Pons (tissue), 1 donor: ENCODE measurements around the gene MTR.
"Not testable (repeated sequence)": the region's sequence is repeated elsewhere in the genome, so short reads cannot be mapped to it uniquely, and the experiment has no call there.

ENCODE experiments used
- DNase-seq: peaks from one replicate; pipeline ENCODE4 v3.0.0-alpha.2; 2016; ENCODE audit warnings: low spot score

The MTR gene

DNA sequence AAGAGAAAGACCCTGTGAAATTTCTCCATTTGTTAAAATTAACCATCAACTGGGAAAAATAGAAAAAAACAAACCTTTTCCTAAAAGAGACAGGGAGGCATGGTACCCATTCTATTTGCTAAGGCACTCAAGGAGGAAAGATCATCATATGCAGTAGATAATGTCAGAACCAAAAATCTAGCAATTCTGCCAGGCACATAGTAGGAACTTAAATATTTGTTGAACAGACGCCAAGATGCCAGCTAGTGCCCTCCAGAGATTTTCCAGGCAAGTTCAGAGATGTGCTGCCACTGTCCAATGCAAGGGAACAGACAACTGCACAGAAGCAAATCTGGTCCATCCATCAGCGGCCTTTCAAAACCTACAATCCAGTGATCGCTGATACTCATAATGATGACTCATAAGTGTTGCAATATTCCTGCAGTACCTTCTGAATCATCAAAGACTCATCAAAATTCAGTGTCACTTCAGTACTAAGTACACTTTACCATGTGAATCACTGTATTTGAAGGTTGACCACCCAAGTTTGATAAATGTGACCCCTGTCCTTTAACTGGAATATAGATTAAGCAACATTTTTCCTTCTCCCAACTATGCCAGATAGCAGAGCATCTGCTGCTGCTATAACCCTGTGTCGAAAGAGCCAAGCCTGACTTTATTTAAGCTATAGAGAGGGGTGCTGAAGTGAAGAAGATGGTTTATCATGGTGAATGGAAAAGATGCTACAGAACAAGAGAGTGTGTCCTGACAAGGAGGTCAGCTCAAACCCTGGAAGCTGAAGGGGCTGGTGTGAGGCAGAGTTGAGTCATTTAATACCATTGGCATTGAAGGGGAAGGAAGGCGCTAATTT lies 110.0 kb downstream of the MTR start:
- no peak for DNase-seq

- no peak for DNase-seq
These were observed 112.1 kb downstream of the MTR start for GRCh38 chr1:236907205-236907604.

GRCh38 chr1:236908669-236909068 lies 113.6 kb downstream of the MTR start:
- DNase-seq: no peak

- not testable (repeated sequence) for DNase-seq
These were observed 116.0 kb downstream of the MTR start for GRCh38 chr1:236911047-236911446.

GRCh38 chr1:236913371-236914037 lies 118.4 kb downstream of the MTR start:
- DNase-seq: no peak

- DNase-seq: no peak
These were observed 119.3 kb downstream of the MTR start for GRCh38 chr1:236914375-236914774.

GRCh38 chr1:236916131-236916800 lies 121.2 kb downstream of the MTR start:
- no peak for DNase-seq

DNA sequence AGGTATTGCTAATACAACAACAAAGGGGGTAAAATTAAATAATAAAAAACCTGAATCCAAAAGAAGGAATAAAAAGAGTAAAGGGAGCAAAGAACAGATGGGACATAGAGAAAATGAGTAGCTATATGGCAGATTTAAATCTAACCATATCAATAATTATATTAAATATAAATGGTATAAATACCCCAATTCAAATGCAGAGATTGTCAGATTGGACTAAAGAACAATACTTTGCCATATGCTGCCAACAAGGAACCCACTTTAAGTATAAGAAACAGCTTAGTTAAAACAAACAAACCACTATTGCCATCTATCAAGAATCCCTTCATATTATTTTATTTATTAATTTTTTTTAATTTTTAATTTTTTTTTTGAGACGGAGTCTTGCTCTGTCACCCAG lies 122.4 kb downstream of the MTR start:
- no peak for DNase-seq

DNA sequence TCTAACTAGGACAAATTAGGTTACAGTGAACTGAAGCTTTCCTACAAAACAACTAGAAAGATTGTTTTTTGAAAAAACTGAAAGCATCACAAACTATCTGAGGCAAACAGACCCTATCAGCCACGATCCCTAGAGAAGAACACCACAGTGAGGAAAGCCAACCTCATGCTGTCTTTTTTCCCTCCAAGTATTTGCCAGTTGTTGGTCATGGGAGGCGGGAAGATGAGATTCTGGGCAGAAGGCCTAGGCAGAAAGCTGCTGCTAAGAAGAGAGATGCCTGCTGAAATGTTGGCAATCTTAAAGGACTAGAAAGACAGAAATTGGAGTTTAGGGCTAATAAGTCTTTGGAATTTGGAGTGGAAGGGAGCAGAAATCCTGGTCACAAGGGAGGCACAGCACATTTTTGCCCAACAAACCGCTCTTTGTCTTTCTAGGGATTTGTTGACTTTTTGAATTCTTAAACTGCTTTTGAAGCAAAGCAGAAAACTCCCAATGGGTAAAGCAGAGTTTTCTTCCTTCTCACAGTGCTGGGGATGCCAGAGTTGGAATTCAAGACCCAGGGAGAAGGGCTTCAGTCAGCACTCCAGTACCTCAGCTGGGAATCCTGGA lies 125.3 kb downstream of the MTR start:
- DNase-seq: peak; percentile 8

DNA sequence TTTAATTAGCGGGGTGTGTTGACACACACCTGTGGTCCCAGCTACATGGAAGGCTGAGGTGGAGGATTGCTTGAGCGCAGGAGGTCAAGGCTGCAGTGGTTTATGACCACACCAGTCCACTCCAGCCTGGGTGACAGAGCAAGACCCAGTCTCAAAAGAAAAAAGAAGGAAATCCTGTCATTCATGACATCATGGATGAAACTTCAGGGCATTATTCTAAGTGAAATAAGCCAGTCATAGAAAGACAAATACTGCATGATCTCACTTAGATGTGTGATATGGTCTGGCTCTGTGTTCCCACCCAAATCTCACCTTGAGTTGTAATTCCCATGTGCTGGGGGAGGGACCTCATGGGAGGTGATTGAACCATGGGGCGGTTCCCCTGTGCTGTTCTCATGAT lies 126.5 kb downstream of the MTR start:
- DNase-seq: no peak

- no peak for DNase-seq
These were observed 127.1 kb downstream of the MTR start for GRCh38 chr1:236922190-236922589.

- DNase-seq: no peak
These were observed 130.3 kb downstream of the MTR start for GRCh38 chr1:236925386-236925785.

DNA sequence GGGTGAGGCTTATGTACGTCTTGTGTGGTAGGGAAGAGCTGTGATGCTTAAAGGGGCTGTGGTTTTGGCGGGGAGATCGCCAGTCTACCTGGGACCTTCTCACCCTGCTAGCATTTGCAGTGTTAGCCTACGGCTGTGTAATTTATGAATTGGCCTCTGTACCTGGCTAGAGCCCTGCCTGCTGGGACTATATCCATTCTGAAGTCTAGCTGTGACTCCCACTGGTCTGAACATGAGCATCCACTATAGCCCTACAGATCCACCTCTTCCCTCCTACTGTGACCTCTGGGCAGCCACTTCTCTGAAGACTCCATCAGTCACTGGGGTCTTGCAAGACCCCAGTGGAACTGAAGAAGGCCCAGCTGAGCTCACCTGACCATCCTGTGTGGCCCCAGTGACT lies 135.4 kb downstream of the MTR start:
- DNase-seq: no peak

DNA sequence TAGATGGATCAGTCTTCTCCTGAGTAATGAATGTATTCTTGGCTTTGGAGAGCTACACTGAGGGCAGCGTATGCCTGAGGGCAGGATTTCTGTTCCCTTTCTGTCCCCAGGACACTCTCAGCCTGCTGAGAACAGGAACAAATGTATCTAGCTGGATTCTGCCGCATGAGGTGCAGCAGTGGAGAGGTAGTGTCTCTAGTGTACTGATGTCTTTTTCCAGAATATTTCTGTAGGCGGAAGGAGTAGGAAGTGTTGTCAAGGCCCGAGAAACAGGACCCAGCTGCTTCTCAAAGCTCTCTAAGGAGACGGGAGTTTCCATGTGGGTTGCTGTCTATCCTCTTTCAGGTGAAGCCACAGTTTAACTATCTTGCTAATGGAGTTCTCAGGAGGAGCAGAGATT lies 143.7 kb downstream of the MTR start:
- no peak for DNase-seq

DNA sequence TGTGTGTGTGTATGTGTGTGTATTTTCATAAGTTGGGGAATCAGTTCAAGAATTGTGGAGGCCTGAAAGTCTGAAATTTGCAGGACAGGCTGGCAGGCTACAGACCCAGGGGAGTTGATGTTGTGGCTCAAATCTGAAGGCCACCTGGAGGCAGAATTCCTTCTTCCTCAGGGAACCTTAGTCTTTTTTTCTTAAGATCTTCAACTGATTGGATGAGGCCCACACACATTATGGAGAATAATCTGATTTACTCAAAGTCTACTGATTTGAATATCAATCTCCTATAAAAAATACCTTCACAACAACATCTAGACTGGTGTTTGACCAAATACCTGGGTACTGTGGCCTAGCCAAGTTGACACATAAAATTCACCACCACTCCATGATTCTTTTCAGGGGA lies 147.3 kb downstream of the MTR start:
- no peak for DNase-seq

DNA sequence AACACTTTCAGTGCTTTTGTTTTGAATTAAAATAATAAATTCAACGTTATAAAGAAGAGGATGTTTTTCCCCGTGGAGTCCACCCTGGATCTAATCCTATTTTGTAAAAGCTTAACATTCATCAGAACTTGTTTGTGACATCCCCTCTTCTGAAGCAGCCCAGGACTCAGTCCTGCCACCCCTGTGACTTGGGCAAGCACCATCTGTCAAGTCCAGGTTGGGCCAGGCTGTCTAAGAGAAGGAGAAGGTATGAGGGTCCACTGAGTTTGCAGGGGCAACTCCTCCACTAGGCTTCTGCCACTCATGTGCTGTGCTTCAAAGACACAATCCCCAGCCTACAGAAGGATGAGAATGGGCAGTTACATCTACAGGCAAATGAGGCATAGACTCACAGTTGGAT lies 149.5 kb downstream of the MTR start:
- DNase-seq: no peak

DNA sequence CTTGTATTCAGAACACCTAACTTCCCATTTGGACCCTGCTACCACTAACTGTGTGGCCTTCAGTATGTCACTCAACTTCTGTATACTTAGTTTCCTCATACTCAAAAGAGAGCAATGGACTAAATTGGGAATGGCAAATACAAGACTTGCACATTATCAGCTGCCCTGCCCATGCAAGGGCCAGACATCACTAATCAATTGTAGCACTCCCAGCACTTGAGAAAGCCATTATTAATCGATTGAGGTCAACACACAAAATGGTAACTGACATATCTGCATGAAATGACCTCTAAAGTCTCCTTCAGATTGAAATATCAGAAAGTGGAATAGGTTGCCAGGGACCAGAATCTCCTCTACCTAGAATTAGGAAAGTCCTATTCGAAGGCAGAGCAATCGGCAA lies 149.9 kb downstream of the MTR start:
- DNase-seq: no peak

GRCh38 chr1:236947794-236948193 lies 152.7 kb downstream of the MTR start:
- DNase-seq: no peak

DNA sequence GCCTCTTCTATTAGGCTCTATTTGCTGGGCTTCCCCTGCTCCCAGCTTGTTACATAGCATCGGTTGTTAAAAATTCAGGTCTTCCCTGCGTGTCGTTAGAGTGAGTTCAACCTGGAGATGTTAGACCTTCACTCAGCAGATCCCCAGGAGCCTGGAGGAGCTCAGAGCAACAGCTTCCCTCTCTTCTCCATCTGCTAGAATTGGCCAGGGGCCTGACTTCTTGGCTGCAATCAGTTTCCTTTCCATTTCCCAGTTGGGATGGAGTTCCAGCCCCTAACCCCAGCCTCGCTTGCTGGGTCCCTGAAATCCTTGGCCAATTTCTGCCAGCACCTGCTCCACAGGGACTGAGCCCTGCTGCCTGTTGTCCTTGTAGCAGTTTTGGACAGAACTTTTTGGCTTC lies 153.3 kb downstream of the MTR start:
- DNase-seq: no peak

- DNase-seq: no peak
These were observed 153.9 kb downstream of the MTR start for GRCh38 chr1:236948996-236949395.

GRCh38 chr1:236950365-236950764 lies 155.3 kb downstream of the MTR start:
- DNase-seq: no peak

GRCh38 chr1:236951672-236952071 lies 156.6 kb downstream of the MTR start:
- DNase-seq: no peak
